ENCODE measurements around the gene WNT11.

Gene WNT11

DNA sequence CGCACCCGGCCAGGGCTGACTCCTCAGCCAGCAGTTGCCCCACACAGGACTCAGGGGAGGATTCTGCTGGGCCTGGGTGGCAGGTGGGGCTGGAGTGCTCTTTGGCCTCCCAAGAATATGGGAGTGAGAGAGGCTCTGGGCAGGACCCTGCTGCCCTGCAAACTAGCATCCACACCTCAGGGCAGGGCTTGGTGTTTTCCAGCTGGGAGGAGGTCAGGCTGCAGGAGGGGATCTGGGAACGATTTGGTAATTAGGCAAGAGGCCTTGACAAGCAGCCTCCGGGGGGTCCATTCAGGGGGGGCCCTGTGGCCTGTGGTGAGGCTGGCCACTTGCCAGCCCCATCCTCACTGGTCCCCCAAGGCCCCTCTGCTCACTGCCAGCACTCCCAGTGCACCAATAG lies 35.8 kb downstream of the WNT11 start:
- DNase-seq = no peak

GRCh38 chr11:76169473-76169896 lies 36.8 kb downstream of the WNT11 start:
- no peak for DNase-seq

DNA sequence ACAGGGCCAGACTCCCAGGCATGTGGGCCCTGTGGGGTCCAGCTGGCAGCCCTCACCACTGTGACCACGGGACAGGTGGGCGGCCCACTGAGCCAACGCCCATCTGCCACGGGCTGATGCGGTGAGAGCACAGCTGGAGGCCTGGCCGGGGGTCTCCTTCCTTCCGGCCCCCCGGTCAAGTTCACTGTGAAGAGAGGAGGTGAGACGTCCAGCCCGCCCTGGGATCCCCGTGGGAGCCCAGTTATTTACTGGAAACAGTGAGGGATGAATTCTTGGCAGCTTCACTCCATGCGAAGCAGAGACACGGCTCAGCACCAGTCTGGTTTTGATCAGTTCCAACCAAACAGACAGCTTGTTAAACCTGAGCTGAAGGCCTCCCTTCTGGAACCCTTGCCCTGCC lies 38.7 kb downstream of the WNT11 start:
- no peak for DNase-seq

DNA sequence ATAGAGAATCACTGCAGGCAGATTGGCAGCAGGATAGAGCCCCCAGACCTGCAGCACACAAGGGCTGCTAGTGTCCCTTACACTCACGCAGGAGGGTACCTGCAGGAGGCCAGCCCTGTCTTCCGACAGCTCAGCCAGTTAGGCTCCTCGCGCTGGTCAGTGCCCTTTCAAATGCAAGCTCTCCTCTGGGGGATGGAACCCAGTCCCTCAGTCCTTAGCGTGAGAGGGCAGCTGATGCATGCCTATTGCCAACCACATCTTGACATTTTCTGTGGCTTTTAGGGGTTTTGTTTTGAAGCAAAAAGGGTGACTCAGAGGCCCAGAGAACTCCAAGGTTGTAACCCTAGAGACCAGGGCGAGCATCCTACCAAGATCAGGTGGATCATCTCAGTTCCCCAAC lies 40.0 kb downstream of the WNT11 start:
- no peak for DNase-seq

- no peak for DNase-seq
These were observed 41.2 kb downstream of the WNT11 start for GRCh38 chr11:76164861-76165751.

- no peak for DNase-seq
These were observed 42.2 kb downstream of the WNT11 start for GRCh38 chr11:76164081-76164480.

DNA sequence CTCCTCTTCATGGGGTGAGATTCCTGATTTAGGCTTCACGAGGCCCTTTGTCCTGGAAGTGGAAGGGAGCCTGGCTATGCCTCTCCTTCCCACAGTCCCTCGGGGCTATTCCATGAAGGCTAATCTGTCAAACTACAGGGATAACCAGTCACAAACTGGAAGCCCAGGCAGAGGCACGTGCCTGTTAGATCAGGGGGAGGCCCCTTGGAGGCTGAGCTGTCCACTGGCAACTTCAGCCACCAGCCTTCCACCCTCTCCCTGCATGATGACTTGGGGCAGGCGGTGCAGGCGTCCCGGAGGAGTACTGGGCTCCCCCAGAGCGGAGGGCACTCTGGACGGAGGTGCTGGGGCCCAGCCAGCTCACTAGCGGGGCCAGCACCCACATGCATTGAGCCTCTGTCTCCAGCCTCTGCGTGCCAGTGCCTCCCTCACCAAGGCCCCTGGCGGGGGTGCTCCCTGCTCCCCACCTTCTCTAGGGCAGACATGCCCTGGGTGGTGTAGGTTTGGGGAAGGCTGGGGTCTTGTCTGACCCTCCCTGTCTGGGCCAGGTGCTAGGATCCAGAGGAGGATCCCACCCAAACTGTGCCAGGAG lies 42.9 kb downstream of the WNT11 start:
- no peak for DNase-seq

DNA sequence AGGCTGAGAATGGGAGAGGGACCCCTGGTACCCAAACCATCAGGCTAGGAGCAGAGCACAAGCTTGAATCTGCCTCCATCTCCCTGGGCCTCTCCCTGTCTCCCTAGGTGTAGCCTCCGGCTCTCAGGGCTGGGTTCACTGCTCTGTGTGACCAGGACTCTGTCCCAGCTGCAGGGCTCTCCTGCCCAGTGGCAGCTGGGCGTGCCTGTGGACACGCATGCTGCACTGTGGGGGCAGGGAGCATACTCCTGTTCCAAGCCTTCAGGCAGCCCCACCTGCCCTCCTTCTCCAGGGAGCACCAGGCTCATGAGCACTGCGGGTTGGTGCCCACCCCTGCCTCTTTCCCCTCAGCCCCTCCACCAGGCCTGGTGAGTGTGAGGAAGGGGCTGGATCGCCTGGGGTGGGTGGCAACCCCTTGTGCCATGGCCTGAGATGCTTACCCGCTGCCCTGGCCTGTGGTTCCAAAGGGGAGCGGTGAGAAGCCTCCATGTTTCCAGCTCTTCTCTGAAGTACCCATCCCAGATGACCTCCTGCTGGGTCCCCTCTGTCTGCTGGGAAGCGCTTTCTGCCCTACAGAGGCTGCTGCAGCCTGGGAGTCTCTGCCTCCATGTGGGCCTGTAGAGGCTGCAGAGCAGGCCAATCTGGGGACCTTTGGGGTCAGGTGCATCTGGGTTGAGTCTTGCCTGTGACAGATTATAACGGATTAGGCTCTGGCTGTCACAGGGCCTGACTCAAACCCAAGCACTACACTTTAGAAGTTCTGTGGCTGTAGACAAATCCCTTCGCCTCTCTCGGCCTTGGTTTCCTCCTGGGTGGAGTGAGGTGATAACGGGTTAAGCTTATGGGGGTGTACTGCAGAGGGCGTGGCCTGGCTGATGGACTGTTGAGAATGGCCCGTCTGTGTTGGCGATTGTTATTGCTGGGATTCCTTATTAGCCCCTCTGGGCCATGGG lies 43.7 kb downstream of the WNT11 start:
- DNase-seq = no peak

DNA sequence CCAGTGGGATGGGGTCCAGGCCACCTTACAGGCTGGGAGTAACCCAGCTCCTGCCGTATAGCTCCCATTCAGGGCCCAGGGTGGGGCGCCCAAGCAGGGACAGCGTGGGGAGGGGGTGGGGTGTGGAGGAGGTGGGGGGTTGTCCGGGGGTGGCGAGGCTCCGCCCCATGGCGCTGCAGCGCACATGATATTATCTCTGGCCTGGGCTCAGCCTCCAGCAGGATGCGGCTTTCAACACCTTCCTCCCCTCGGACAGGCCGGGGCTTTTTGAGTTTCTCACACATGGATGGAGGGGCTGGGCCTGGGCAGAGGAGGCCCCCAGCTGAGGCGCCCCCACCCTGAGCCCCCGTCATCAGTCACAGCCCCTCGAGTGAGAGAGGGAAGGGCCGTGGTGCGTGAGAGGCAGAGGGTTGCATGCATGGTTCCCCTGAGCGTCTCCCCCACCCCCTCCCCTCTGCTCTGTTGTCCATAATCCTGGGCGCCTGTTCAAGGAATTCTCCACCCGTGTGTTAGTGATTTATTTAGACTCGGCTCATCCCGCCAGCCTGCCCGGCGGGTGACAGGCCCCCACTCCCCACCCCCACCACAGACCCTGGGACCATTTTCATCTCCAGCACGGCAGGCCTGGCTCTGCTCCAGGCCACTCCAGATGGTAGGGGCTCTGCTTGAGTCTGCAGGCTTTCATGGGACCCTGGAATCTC lies 44.9 kb downstream of the WNT11 start:
- peak; percentile 9 for DNase-seq

GRCh38 chr11:76160856-76161255 lies 45.4 kb downstream of the WNT11 start:
- no peak for DNase-seq

DNA sequence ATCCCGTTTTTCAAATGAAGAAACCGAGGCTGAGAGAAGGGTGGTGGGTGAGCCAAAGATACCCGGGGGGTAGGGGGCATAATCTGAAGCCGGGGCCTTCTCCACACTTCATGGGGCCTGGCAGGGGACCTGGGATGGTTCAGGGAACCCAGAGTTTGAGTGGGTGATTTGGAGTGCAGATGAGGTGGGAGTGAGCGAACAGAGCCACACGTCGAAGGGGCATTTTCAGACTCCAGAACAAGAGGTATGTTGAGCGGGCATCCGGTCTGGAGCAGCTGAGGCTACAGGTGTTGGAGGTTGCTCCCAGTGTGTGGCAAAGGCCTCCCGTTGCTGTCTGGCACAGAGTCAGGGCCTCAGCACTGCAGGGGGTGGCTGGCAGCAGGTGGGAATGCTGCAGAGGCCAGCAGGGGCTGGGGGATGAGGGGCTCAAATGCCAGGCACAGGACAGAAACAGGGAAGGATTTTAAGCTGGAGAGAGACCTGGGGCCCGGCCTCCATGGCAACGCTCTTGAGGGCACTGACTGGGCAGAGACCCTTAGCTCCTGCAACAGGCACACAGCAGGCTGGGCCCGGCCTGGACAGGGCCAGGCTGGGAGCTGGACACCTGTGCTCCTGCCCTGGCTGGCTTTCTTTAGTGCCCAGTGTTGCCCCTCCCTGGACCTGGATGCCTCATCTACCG lies 46.2 kb downstream of the WNT11 start:
- DNase-seq = no peak

DNA sequence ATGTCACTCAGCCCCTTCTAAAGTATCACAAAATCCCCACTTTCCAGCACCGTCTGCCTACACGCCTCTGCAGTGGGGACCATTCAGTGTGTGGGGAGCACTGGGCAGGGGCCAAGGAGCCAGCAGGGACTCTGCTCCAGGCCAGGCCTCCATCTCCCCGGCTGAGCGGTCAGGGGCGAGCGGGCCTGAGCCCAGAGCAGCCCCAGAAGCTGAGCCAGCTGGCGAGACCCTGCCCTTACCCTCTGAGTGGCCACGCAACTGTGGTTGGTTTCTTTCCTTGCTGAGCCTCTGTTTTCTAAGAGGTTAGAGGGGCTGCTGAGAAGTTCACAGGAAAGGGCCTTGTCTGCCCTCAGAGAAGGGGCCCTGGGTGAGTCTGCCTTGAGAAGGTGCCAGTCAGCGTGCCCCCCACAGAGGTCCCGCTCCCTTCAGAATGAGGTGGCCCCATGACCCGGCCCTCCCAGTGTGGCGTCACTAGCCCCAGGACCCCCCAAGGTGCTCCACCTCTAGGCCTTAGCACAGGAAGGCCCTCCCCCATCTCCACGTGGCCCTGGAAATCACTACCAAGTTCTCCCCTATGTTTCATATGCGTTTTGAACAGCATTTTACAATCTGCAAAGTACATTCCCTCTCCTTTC lies 46.9 kb downstream of the WNT11 start:
- DNase-seq = no peak

- DNase-seq = no peak
These were observed 47.7 kb downstream of the WNT11 start for GRCh38 chr11:76158394-76159302.

- no peak for DNase-seq
These were observed 48.4 kb downstream of the WNT11 start for GRCh38 chr11:76157891-76158290.

DNA sequence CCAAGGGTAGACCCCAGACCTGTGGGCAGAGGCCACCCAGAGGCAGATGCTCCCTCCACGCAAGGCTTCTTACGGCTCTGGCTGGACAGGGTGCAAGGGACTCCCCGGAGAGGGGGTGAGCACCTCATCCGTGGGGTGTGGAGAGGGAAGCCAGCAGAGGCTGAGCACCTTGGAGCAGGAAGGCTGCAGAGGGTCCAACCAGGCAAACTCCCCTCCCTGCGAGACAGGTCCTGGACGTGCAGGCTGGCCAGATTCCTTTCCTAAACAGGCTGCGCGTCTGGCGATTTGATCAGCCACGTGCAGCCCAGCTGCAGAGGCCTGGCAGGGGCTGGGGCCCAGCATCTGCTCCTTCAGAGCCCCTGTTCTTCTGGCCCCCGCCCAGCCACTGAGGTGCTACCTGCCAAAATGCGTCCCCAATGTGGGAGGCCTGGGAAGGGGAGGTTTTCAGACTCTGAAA lies 49.3 kb downstream of the WNT11 start:
- DNase-seq = no peak

GRCh38 chr11:76155500-76156227 lies 50.6 kb downstream of the WNT11 start:
- no peak for DNase-seq

DNA sequence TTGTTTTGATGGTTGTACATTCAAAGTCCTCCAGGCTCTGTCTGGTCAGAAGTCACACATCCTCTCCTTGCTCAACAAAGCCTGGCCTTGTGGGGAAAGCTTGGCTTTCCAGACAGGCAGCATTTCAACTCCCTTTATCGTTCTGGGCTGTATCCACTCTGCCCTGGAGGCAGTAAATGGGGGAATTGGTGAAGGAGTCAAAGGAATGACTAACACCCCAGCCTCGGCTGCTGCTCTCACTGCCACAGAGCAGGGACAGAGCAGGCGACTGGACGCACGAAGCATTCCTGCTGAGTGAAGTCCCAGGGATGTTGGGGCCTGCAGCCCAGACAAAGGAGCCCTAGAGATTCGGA lies 52.8 kb downstream of the WNT11 start:
- no peak for DNase-seq

GRCh38 chr11:76152741-76153570 lies 53.3 kb downstream of the WNT11 start:
- DNase-seq = peak; percentile 37

Data from CD4-positive, alpha-beta T cell treated with Interleukin-17A for 1 hour (primary cell).